PFSK-1 (cell line): ENCODE data around the gene PCSK2.

Experiments used
- TAF1 ChIP-seq: IDR thresholded peaks from 2 replicates; pipeline ENCODE4 v1.6.1; 2012; ENCODE audit warnings: low read length, control low read depth, borderline replicate concordance; ENCODE audit not compliant: insufficient read depth
- TF ChIP-seq, protein P1 (sequence below), 2 experiments: IDR thresholded peaks; 2 replicates each; pipeline versions ENCODE4 v1.6.1 to v1.8.0; 2011 to 2012; ENCODE audit warnings: low read depth in 2 of 2, low read length in 2 of 2, control low read depth in 1 of 2, inconsistent platforms in 1 of 2, mild to moderate bottlenecking in 1 of 2, moderate library complexity in 1 of 2; ENCODE audit not compliant: insufficient read depth in 1 of 2

DNA sequence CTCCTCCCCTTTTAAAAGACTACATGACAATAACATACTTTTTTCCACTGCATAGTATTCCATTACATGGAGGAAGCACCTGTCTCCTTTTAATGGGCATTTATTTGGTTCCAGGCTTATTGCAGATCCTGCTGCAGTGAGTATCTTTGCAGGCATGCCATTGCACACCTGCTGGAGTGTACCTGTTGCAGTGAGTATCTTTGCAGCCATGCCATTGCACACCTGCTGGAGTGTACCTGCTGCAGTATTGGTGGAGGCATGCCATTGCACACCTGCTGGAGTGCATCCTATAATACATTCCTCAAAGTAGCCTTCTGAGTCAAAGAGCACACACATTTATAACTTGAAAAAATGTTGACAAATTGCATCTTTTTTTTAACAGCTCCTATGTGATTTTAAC, 302.7 kb downstream of the PCSK2 start:
- no peak for TF ChIP-seq TAF1
- TF ChIP-seq, protein P1, sequence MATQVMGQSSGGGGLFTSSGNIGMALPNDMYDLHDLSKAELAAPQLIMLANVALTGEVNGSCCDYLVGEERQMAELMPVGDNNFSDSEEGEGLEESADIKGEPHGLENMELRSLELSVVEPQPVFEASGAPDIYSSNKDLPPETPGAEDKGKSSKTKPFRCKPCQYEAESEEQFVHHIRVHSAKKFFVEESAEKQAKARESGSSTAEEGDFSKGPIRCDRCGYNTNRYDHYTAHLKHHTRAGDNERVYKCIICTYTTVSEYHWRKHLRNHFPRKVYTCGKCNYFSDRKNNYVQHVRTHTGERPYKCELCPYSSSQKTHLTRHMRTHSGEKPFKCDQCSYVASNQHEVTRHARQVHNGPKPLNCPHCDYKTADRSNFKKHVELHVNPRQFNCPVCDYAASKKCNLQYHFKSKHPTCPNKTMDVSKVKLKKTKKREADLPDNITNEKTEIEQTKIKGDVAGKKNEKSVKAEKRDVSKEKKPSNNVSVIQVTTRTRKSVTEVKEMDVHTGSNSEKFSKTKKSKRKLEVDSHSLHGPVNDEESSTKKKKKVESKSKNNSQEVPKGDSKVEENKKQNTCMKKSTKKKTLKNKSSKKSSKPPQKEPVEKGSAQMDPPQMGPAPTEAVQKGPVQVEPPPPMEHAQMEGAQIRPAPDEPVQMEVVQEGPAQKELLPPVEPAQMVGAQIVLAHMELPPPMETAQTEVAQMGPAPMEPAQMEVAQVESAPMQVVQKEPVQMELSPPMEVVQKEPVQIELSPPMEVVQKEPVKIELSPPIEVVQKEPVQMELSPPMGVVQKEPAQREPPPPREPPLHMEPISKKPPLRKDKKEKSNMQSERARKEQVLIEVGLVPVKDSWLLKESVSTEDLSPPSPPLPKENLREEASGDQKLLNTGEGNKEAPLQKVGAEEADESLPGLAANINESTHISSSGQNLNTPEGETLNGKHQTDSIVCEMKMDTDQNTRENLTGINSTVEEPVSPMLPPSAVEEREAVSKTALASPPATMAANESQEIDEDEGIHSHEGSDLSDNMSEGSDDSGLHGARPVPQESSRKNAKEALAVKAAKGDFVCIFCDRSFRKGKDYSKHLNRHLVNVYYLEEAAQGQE (IDR thresholded peaks at IDR 0.05; ENCODE audit: insufficient read depth in 1 of 2, low read depth in 2 of 2, low read length in 2 of 2), result no peak
